GM19372 (cell line): ENCODE data around the gene CLMN.

Experiments used
- ATAC-seq: cut with Tn5 transposase; IDR thresholded peaks from one replicate; pipeline ENCODE4 v1.9.1; 2021; ENCODE audit warnings: mild to moderate bottlenecking, low read depth, moderate library complexity; ENCODE audit not compliant: unreplicated experiment

The CLMN gene

DNA sequence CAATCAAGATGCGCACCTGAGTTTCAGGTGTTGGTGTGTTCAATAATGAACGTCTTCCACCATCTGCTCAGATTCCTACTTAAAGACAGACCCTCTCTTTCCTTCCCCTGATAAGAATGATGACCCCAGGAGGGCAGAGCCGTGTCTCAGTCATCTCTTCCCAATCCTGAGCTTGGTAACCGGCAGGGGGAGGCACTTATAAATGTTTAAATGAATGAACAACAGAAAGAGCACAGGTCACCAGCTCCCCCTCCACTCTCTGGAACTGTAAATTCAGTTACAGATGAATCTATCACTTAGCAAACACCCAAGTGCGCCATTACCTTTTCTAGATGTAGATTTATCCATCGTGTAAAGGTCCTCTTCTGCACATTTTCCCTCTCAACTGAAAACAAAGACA lies 90.0 kb downstream of the CLMN start:
- no peak for ATAC-seq

DNA sequence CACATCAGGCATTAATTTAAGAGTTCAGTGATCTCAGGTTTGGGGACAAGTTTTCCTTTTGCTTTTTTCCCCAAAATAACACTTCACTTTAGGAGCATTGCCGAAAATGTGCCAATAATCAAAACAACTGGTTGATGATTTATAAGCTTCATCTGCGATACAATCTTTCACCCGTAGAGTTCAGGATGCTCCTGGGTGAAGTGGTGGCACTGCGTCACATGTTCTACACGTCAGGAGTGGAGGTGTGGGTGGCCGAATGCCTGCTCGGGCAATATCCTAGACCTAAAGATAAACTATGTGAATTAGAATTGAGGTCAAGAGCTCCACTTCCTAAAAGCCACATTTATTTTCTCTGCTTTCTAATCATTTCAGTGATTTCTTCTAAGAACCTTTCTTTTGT lies 91.5 kb downstream of the CLMN start:
- ATAC-seq: no peak

DNA sequence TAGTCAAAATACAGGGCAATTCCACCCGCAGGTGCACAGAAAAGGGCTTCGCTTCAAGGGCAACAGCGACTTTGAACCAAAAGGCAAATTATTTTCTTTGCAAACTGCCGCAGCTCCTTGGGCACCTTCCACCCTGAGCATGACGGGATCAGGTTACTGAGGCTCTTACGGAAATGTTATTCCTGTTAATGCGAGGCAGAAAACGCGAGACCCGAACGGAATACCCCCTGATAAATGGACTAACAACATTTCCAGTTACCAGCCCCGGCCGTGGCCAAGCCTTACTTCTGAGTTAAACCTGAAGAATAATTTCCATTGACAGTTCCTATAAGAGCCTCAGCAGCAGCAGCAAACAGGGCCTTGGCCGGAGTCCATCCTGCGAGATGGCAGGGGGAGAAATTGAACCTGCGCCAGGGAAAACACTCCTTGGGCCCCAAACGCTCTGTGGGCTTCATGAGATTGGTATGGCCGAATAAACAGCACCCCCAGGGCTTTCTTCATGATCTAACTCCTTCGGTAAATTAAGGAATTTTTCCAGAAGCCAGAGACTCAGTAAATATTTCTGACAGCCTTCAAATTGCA lies 92.3 kb downstream of the CLMN start:
- ATAC-seq: no peak

DNA sequence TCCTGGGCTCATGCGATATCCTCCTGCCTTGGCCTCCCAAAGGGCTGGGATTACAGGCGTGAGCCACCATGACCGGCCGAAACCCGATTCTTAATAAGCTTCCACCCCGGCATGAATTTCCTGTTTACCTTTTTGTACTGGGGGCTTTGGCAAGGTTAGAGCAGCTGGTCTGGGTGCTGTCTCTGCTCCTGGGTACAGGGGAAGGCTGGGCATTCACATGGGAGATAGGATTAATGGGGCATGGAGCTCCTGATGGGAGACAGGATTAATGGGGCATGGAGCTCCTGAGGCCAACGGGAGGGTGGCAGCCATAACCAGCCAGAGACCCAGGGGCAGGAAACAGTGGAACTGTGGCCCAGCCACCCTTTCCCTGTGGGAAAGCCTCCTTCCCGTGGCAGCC lies 92.9 kb downstream of the CLMN start:
- ATAC-seq: no peak

DNA sequence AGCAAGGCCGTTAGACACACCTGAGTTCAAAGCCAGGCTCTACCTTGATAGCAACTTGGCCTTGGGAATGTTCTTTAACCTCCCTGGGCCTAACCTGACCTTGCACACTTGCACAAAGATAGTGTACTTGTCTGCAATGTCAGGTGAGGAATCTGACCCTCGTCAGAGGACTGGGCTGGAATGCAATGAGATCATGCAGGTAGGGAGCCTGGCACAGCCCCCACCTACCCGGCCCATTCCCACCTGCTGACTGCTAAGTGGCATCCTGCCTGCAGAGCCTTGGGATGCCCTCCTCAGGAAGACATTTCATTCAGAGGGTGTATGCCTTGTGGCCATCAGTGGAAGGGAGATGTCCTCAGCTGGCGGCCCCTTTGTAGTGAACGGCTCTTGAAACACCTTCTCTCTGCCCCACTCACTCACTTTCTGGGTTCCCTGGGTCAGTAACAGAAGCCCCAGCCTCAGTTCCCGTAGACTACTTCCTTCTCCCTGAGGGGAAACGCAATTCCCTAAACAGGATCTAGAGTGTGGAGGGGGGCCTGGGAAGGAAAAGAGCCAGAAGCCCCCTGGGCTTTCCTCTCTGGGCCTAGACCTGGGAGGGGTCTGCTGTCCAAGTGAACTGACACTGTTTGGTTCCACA lies 94.3 kb downstream of the CLMN start:
- no peak for ATAC-seq

DNA sequence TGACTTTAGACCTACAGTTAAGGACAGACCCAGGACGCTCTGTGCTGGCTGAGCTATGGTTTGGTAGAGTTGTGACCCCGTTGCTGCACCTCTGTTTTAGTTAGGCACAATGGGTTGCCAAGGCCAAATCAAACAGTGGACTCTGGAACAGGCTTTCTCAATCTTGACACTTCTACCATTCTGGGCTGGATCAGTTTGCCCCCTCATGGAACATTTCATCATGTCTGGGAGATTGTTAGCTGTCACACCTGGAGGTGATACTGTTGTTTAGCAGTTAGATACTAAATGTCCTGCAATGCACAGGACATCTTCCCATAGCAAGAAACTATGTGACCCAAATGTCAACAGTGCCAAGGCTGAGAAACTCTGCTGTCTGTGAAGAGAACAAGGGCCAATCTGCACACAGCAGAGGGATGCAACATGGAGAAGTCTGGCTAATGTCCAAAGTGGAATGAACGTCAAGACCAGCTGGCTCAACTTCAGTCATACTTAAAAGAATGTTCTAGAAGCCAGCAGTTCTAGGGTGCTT lies 96.8 kb downstream of the CLMN start:
- ATAC-seq: no peak

DNA sequence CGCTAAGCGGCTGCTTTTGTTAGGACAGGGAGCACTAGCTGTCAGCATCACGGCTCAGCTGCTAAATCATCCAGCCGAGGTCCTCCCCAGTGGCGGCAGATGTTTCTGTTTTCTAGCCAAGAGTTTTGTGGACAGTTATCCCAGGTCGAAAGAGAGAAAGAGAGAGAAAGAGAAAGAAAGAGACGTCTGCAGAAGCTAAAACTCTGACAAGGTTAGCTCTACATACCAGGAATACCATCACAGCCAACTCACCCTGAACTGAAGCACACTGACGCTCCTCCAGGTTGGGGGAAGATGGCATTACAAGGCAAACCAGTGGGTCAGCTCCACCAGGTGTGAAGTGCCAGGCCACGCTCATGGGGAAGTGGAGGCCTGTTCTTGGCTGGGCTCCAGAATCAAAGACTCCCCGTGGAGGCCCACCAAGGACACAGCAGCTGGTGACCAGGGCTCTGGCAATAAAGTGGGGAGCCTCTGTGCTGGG lies 97.5 kb downstream of the CLMN start:
- no peak for ATAC-seq

DNA sequence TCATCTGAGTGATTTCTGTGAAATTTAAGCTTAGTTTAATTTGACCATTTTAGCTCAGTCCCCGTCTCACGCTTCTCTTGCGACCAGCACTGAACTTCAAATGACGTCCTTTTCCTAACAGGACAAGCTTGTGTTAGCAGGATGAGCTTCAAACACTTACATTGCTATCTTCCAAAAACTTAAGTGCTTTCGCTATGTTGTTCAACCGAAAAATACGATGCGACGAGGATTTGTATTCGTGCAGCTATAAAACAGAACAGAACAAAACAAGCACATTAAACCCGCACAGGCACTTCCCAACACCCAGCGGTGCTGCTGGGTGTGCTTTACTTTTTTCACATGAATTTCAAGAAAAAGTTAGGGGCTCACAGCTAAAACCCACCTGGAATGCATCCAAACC lies 98.2 kb downstream of the CLMN start:
- no peak for ATAC-seq

DNA sequence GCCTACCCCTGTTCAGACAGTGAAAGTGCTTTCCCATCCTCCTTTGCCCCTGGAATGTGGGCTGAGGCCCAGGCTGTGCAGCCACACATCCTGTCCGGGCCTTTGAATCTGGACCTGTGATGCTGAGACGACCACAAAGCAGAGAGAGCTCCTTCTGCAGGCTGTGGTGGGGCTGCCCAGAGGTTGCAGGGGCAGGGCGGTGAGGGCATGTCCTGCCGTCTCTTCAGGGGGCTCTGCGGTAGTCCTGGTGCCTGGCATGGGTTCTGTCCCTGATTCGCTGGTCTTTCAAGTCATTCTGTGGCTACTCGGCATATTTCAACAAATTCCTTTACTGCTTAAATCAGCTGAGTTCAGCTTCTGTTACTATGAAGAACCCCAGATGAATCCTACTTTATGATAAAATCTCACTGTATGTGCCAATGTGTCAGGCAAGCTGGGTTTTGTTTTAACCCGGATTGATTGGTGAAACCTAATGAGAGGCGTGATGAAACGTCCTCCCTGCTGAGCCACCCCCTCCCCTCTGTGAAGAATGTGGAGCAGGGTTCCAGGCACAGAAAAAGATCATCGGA lies 99.0 kb downstream of the CLMN start:
- ATAC-seq: no peak

DNA sequence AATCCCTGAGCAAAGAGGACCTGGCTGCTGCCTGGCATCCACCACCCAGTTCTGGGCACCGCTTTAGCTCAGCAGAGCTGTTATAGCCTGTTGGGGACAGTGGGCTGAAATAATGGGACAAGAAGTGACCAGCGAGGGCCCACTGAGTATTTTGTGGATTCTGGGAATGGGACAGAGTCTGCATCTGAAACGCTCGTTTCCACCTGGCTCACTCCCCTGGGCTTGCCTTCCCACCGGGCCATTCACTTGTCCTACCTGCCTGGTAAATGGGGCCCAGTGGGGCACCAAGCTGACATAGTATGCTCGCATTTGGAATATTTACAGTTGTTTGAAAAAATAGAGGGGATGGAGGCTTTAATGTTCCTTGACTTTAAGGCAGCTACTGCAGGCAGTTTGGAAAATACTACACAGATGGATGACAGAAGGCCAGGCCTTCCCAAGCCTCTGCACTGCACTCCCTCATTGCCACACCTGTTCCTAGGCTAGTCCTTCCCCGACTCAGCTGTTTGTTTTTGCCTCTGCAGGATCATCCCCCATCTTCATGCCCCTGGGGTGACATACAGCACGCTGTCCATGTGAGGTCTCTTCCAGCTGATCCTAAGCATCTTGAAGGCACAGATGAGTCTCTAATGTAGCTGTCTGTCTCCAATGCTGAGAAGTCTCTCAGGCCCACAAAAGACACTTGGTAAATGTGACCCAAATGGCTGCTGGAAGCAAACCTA lies 101.1 kb downstream of the CLMN start:
- ATAC-seq: no peak

DNA sequence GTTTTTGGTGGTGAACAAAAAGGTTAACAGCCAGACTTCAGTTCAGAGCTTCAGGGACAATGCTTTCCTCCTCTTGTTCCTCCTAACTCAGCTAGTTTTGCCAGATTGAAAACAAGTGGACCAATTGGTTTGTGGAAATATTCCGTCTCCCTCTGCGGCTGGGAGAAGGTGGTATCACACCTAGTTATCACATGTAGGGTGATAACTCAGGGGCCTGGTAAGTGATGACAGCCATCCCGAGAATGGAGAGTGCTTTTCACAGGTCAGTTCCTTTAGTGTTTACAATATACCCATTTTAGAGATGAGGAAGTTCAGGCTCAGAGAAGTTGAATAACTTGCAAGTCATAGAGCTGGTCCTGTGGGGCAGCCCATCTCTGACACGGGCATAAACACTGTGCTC lies 101.7 kb downstream of the CLMN start:
- ATAC-seq: no peak

DNA sequence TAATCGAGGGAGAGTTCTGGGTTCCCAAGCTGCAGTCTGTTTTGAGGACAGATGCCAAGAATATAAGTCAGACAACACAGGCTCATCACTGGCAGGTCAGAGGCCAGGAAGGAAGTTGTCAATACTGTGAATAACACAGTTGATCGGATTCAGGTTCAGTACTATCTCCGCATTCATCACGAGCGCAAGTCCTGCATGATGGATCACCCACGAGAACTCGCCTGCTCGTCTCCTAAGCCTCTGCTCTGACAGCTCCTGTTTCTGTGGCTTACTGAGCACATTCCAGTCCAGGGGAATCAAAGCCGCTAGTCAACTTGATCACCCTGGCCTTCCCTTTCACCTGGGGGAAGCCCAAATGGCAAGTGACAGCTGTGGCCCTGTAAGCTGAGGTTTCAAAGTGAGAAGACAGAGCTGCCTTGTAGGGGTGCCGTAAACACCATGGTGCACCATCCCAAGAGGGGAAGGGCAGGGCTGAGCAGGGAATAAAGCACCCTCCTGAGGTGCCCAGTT lies 102.3 kb downstream of the CLMN start:
- ATAC-seq: no peak

DNA sequence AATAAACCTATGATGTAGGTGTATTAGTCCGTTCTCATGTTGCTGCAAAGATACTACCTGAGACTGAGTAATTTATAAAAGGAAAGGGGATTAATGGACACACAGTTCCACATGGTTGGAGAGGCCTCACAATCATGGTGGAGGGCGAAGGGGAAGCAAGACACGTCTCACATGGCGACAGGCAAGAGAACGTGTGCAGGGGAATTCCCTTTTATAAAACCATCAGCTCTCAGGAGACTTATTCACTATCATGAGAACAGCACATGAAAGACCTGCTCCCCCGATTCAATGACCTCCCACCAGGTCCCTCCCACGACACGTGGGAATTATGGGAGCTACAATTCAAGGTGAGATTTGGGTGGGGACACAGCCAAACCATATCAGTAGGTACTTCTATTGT lies 103.7 kb downstream of the CLMN start:
- ATAC-seq: no peak

DNA sequence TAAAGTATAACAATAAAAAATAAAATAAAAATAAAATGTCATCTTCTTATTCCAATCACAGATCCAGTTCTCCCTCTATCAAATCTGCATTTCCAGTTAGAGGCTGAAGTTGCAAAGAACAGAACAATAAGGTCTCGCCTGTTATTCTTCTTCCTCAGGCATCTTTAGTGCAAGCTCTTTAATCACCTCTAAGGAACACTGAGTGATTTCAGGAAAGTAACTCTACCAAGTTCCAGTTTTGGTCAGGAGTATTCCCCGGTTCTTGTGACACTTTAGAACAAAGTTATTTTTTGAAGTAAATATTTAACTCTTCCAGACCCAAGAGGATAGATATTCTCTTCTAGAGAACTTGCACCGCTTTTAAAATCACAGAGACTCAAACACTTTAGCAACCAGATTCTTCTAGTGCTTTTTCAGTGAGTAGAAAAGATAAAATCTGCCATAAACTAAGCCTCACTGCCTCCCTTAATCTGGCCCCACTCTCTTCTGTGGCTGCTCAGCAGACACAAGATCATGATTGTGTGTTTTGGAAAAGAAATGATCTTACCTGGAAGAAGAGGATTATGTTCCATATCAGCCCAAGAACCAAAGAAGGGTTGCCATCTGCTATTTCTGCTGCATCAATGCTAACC lies 104.5 kb downstream of the CLMN start:
- ATAC-seq: no peak

DNA sequence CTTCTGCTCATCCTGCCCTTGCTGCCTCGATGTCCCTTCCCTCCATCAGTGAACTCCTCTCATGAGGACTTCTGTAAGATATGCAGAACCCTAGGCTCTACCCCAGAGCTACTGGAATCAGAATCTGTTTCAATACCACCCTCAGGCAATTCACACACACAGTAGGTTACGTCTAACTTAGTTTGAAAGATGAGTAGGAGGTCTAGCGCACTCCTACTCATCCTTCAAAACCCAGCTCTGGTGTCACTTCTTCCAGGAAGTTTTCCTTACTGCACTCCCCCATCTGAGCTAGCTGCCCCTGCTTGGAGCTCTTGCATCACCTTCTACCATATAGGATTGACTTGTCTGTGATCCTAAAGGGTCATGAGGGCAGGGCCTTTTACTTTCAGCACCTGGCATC lies 105.9 kb downstream of the CLMN start:
- ATAC-seq: no peak

DNA sequence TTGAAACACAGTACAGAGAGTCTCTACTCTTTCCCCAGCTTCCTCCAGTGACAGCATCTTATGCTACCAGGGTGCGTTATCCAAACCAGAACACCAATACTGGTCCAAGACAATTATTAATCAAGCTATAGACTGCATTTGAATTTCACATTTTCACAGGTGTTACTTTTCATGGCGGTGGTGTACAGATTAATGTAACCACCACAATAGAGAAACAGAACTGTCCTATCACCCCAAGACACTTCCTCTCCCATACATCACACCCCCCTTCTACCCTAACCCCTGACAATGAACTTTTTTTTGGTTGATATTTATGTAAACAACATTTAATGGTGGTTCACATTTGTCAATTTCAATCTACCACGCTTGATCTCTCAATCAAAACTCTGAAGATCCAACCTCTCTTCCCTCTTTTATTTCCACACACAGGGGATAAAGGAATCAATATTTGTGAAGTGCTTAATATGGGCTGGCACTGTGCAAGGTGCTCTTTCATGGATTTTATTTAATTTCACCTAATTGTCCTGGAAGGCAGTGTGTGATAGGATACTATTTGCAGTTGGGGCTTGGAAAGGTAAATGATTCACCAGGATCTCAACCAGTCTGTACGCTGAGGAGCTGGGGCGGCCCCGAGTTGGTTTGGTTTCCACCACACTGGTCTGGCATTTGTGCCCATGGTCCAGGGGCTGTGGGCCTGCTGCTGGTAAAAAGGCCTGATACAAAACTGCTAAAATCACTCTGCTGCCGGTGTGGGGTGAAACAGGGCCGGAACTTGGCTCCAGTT lies 107.8 kb downstream of the CLMN start:
- no peak for ATAC-seq

DNA sequence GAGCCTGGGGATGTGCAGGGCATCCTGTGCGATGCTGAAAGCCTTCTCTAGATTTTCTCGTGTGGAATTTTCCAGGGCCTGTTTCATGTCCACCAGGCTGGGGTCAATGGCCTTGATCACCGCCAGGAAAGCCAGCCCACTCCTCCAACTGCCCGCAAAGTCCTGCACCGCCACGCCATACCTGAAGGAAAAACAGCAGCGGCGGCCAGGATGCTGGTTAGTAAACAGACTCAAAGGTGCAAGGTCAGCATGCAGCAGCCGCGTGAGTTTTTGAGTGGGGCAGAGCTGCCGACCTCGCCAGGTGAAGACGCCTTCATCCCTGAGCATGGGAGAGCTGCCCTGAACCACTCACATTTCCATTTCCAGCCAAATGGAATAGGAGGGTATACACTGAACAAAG lies 109.0 kb downstream of the CLMN start:
- ATAC-seq: no peak

DNA sequence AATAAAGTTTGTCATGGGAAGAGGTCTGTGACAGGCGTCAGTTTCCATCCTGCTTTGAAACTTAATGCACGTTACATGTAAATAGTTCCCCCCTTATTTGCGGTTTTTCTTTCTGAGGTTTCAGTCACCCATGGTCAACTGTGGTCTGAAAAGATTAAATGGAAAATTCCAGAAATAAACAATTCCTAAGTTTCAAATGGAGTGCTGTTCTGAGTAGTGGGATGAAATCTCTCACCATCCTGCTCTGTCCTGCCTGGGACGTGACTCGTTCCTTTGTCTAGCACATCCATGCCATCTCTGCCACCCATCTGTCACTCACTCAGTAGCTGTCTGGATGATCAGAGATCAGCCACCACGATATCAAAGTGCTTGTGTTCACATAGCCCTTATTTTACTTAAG lies 111.1 kb downstream of the CLMN start:
- no peak for ATAC-seq

DNA sequence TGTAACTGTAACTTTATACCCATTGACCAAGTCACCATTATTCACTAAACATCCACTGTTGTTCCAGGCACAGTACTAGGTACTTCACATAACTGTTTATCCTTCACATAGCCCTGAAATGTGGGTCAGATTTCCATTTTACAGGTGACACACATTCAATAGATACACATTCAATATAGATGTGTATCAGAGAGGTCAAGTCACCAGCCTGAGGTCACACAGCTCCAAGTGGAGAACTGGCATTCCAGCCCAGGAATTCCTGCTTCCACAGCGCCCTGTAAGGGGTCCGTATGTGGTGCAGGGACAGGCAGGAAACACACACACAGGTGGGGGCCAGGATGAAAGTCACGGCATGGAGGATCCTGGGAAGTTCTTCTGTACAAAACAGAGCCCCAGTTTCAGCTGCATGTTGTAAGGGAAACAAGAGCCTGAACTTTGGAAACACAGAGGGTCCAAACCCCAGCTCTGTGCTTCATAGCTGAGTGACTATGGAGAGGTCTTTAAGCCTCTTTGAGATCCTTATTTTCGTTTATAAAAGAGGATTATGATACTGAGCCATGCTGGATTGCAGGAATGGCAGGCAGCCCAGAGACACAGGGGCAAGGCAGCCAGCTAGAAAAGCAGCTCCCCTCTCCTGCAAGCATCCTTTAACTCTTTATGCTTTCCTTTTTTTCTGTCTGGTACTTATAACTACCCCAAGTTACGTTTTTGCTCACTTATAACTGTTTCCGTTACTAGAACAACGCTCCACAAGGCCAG lies 112.1 kb downstream of the CLMN start:
- ATAC-seq: no peak
